CD4-positive, alpha-beta T cell treated with Interferon gamma for 1 hour (primary cell): Measurements from ENCODE around the gene CEP162.
"Not testable (repeated sequence)": the region's sequence is repeated elsewhere in the genome, so short reads cannot be mapped to it uniquely, and the experiment has no call there.

ENCODE experiments used
- DNase-seq: peaks from one replicate; pipeline ENCODE4 v3.0.0-alpha.2; 2020

CEP162 gene

GRCh38 chr6:84223608-84224007 is 3.8 kb downstream of the CEP162 start:
- not testable (repeated sequence) for DNase-seq

DNA sequence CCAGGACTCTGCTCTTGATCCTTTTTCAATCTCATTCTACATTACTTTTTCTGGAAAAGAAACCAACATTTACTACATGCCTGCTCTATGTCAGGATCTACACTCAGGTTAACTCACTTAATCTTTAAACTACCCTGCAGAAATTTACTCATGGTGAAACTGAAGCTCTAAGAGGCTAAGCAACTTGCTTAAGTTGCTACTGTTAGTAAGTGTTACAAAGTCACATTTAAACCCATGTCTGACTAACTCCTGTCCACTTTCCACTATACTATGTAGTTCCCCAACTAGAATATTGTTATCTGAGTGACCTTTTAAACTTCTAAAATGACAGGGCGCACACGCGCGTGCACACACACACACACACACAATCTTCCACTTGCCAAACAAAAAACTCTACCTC is 5.0 kb downstream of the CEP162 start:
- no peak for DNase-seq

- DNase-seq: no peak
Observed at GRCh38 chr6:84220809-84221409, 6.5 kb downstream of the CEP162 start.

- no peak for DNase-seq
Observed at GRCh38 chr6:84218091-84218490, 9.4 kb downstream of the CEP162 start.

DNA sequence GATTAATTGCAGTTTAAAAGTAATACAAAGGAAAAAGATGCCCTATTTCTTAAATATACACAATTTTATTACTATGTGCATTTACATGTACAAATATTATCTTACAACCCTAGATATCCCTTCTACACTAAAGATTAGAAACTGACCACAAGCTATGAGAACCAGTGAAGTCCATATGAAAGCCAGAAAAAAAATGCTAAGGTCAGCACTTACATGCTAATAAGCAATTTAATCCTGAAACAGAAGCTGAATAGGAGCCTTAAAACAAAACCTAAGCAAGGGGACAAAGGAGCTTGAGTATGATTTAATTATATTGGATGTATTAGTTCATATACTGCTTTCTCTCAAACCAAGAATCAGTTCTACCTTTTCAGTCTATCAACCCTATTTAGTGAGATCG is 14.2 kb downstream of the CEP162 start:
- no peak for DNase-seq

- DNase-seq: no peak
Observed at GRCh38 chr6:84204011-84204410, 23.4 kb downstream of the CEP162 start.

DNA sequence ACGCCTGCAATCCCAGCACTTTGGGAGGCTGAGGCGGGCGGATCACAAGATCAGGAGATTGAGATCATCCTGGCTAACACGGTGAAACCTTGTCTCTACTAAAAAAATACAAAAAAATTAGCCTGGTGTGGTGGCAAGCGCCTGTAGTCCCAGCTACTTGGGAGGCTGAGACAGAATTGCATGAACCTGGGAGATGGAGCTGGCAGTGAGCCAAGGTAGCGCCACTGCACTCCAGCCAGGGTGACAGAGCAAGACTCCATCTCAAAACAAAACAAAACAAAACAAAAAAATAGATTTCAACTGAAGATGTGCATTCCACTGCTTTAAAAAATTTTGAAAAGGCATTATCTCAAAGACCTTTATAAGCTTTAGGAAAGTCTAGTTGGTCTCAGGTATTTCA is 27.5 kb downstream of the CEP162 start:
- DNase-seq: not testable (repeated sequence)

DNA sequence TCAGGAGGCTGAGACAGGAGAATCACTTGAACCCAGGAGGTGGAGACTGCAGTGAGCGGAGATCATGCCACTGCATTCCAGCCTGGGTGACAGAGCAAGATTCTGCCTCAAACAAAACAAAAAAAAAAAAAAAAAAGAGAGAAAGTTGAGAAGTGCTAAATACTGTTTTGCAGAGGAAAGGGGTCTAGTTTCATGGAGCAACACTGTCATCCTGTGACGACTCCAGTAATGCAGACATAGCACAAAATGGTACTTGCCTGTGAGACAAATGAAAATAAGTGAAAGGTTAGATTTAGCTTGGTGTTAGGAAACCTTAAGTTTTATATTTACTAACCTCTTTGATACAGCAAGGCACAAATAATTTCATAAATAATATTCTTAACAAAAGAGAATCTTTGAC is 29.7 kb downstream of the CEP162 start:
- no peak for DNase-seq

DNA sequence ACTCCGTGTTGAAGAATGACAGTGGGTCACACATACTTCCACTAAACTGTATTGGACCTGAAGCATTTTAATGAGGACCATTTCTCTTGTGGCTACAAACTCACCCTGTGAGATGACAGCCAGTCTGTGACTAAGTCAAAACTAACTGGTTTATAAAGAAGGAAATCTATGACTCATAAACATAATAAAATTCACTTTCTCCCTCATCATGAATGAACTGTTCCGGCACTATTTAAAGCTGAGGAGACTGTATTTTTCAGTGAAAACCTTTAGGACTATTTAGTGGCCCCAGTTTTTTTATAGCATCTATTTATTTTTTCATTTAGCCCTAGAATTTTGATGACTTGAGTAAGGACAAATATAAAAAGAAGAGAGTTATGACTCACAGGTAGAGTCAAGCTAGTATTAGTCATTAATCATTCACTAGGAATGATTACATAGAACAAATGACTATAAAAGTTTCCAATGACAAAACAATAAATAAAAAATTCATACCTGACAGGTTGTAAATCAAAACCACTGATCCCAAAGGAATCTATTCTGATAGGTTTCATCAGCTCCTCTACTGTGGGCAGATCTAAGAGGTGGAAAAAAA is 34.2 kb downstream of the CEP162 start:
- no peak for DNase-seq

GRCh38 chr6:84191802-84192201 is 35.6 kb downstream of the CEP162 start:
- no peak for DNase-seq

DNA sequence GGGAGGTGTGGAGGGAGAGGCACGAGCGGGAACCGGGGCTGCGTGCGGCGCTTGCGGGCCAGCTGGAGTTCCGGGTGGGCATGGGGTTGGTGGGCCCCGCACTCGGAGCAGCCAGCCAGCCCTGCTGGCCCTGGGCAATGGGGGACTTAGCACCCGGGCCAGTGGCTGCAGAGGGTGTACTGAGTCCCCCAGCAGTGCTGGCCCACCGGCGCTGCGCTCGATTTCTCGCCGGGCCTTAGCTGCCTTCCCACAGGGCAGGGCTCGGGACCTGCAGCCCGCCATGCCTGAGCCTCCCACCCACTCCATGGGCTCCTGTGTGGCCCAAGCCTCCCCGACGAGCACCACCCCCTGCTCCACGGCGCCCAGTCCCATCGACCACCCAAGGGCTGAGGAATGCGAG is 38.1 kb downstream of the CEP162 start:
- not testable (repeated sequence) for DNase-seq

DNA sequence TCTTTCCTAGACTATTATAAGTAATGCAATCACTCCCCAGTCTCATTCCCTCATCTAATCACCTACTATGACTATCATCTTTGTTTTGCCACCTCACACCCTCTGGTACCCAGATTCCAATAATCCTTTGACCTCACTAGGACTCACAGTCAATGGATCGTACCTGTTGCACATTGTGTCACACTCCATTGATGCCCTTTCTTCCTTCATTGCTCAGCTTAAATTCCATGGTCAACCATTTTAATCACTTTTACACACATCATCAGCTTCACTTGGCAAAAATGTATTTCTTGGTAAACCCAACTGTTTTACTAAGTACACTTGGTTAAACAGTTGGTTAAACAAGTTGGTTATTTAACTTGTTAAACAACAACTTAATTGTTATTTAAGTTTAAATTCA is 44.0 kb downstream of the CEP162 start:
- DNase-seq: no peak

- DNase-seq: no peak
Observed at GRCh38 chr6:84182001-84182400, 45.4 kb downstream of the CEP162 start.

DNA sequence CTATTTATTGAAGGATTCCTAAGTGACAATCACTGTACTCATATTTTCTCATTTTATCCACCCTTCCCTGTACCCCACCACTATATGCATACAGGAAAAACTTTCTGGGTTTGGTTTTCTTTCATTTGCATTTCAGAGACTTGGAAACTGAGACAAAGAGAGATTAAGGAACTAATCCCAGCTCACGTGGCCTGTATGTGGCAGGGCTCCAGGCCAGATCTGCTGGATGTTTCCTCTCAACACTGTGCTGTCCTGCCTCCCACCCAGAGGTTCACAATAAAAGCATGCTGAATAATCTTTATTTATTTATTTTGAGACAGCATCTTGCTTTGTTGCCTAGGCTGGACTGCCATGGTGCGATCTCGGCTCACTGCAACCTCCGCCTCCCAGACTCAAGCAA is 50.2 kb downstream of the CEP162 start:
- no peak for DNase-seq

GRCh38 chr6:84172574-84172973 is 54.9 kb downstream of the CEP162 start:
- DNase-seq: no peak

DNA sequence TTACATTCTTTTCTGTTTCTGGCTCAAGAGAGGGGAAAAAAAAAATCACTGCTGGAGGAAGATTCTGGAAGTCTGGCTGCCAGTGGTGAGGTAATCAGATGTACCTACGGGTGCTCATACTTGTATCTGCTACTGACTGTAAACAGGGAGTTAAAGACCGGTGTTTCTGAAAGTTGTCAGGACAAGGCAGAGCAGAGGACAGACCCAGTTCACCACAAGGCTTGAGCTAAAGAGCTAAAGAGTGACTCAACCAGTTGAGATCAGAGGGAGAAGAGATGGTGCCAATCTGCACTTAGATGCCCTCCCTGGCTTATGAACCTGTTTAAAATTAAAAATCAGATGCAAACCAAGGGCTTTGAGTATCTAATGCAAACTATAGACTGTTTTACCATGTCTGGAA is 55.4 kb downstream of the CEP162 start:
- no peak for DNase-seq

DNA sequence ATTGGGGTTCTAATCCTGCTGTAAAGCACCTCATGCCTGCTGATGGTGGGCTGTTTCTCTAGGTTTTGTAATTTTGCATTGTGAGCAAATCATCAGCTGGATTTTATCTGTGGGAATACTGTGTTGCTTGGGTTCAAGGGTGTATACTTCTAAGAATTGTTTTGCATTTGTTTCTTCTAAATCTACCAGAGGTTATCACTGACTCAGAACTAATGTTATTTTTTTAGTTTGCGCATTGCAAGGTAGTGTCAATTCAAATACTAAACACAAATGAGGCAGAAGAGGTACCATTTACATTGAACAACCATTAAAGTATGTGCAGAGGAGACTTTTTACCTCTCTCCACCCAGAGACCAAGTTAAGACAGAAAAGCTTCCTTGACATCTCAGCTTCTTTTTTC is 60.0 kb downstream of the CEP162 start:
- DNase-seq: no peak

- no peak for DNase-seq
Observed at GRCh38 chr6:84166395-84166794, 61.0 kb downstream of the CEP162 start.

DNA sequence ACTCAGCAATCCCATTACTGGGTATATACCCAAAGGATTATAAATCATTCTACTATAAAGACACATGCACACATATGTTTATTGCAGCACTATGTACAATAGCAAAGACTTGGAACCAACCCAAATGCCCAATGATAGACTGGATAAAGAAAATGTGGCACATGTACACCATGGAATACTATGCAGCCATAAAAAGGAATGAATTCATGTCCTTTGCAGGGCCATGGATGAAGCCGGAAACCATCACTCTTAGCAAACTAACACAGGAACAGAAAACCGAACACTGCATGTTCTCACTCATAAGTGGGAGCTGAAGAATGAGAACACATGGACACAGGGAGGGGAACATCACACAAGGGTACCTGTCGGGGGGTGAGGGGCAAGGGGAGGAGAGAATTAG is 63.1 kb downstream of the CEP162 start:
- DNase-seq: not testable (repeated sequence)

DNA sequence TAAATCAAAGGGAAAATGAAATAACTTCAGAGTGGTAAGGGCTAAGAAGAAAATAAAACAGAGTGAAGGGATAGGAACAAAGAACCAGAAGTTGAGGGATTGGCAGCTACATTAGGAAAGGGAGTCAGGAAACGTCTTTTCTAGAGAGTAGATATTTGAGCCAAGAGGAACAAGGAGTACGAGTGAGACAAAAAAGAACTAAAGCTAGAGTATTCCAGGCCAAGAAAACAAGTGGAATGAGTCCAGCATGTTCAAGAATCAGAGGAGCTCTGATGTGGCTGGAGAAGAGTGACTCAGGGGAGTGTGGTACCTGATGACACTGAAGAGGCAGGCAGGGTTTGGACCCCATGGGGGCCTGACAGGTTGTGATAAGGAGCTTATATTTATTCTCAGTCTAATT is 66.3 kb downstream of the CEP162 start:
- no peak for DNase-seq

GRCh38 chr6:84156306-84156705 is 71.1 kb downstream of the CEP162 start:
- DNase-seq: no peak

DNA sequence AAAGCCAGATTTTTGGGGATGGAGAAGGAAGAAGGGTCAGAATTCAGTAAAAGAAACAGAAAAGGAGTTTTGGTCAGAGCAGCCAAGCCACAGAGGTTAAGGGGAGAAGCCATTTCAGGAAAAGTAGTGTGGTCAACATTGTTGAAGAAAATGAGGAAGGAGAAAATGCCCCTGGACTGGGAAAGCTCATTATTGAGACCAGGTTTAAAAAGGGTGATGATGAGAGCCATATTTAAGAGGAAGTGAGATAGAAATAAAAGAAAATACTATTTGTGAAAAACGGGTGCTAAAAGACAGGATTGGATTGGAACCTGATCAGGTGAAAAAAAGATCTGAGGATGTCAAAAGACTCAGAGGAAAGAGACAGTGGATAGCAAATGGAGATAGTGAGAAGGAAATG is 75.8 kb downstream of the CEP162 start:
- no peak for DNase-seq

DNA sequence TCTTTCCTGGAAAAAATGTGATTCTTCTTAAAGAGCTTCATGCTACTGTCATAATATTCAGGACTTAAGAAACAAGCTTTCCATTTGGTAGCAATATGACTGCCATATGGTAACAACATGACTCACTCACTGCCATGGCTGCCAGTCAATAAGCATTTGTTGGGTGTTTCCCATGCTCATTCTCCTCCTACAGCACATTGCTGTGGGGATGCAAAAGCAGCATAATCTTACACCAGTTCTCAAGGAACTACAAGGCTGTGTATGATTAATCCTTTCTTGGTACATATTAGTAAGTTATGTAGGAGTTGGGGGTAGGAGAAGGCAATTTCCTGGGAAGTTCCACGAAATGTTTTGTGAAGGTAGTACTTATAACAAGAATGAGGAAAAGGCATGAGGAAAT is 76.7 kb downstream of the CEP162 start:
- DNase-seq: no peak

DNA sequence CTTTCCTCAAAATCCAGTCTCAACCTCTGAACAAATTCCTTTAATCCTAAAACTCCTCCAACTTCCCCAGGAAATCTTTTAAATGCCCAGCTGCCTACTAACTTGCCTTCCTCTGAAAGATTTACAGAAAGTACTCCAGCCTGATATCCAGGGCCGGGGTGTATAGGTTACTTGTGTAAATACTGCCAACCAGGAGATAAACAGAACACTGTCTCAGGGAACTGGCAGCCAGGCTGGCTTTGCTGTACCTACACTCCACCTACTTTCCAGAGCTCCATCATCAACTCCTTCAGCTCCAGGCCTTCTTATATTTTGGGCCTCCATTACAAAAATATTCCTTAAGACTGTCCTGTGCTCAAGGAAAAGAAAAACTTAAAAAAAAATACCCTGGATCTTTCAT is 85.9 kb downstream of the CEP162 start:
- no peak for DNase-seq

DNA sequence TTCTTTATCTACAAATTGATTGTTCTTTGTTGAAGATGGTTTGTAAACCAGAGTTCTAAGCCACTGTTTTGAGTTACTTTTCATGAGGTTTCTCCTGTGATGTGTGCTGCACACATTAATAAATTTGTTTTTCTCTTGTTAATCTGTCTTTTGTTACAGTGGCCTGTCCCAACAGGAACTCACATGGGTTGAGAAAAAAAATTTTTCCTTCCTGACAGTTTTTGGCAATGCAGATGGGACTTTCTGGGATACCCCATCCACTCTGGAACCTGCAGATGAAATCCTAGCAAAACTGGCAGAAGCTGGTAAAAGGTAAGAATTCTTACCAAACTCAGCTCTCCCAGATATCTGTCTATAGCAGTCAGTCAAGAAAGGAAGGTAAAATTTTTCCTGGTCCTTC is 88.1 kb downstream of the CEP162 start:
- no peak for DNase-seq
